Measurements from ENCODE around the gene SPRING1. TPM values are rescaled to one million over a fixed set of nuclear protein-coding genes. Genes with fewer than 3 reads are reported as not detected.

Gene SPRING1
- polyA plus RNA-seq, 2 of the 4 experiments (the other 2 are of a cell fraction), result 11.2 to 17.4 TPM

DNA sequence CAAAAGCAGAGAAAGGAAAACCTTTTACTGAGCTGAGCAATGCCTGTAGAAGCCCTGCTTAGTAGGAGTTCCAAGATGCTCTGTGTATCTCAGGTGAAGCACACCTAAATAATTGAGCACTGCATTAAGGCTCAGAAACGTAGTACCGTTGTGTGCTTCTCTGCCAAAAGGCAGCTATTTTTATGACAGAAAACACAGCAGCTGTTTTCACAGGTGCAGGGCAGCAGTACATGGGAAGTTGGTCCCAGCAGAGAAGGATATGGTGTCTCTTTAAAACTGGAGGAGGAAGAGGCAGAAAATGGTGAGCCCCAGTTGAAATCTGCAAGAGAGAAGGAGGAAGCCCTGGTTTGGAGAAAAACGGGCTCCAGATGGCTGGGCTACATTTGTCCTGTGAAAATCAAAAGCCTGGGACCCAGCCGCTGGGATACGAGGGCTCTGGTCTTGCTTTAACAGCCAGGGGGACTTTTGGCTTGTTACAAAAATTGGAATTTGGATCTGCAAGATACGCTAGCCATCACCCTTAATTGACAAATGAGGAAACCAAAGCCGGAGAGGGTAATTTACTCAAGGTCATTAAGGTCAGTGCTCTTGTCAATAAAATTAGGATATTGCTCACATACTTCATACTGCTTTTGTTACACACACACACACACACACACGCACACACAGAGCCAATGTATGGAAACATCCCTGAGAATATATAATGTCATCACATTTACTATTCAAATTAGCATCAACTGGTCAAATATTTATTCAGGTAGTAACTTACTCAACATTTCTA lies 27.3 kb downstream of the SPRING1 start:
- Histone ChIP-seq H3K27ac (no peak overlapping the region), H3K9me3 (no peaks in the 10 kb centered on the region), H3K4me1 (peaks cover 10% of the 10 kb centered on the region; the same call in 1 of the 3 replicates), H3K4me2 (no peak overlapping the region), H3K4me3 (no peak overlapping the region)
- ChIA-PET POLR2A (no interaction called here), CTCF (interaction anchor here (1.2 to 2.6 kb wide), 15 partner anchors 9 to 738 kb away, joined by 4 to 39 read pairs (median 9); partner anchors contain the start of gene HRK)
- DNase-seq (ENCODE audit: low read depth in 1 of 2, low spot score in 1 of 2) (no peak), ATAC-seq (no peak), FAIRE-seq (no peak)
- TF ChIP-seq HOXB13 (CRISPR knock-in tag; IDR thresholded peaks at IDR 0.05; ENCODE audit: low read depth), result no peak
- no peak for TF ChIP-seq HOXB5 (CRISPR knock-in tag; IDR thresholded peaks at IDR 0.05)
- no peak for TF ChIP-seq MAZ (IDR thresholded peaks at IDR 0.05; ENCODE audit: borderline replicate concordance, low read depth, low read length)
- TF ChIP-seq, protein P1, sequence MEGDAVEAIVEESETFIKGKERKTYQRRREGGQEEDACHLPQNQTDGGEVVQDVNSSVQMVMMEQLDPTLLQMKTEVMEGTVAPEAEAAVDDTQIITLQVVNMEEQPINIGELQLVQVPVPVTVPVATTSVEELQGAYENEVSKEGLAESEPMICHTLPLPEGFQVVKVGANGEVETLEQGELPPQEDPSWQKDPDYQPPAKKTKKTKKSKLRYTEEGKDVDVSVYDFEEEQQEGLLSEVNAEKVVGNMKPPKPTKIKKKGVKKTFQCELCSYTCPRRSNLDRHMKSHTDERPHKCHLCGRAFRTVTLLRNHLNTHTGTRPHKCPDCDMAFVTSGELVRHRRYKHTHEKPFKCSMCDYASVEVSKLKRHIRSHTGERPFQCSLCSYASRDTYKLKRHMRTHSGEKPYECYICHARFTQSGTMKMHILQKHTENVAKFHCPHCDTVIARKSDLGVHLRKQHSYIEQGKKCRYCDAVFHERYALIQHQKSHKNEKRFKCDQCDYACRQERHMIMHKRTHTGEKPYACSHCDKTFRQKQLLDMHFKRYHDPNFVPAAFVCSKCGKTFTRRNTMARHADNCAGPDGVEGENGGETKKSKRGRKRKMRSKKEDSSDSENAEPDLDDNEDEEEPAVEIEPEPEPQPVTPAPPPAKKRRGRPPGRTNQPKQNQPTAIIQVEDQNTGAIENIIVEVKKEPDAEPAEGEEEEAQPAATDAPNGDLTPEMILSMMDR (IDR thresholded peaks at IDR 0.05), result no peak
- 54% methylated on average over 8 of the region's 8 CpGs for WGBS (ENCODE audit: missing lambda C conversion rate)

DNA sequence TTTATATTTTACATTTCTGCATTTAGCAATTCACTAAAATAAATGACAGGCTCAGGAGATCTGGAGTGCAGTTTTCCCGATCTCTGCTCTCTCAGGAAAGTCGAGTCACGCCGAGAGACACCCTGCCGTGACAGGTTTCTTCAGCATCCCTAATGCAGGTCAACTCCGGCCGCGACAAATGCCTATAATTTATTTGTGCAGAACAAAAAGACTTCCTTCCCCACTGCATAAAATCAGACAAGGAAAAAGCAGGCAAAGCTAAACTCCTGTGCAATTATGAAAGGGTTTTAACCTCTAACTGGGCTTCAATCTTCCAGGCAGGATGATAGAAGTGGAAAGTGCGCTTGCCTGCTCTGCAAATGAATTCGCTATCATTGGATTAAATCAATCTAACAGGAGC lies 28.1 kb downstream of the SPRING1 start:
- WGBS (ENCODE audit: missing lambda C conversion rate), result 91% methylated on average over 10 of the region's 10 CpGs
- H3K27ac ChIP-seq, result no peak overlapping the region
- no peak overlapping the region for H3K4me3 ChIP-seq
- DNase-seq (ENCODE audit: low read depth in 1 of 2, low spot score in 1 of 2) (no peak), FAIRE-seq (no peak), ATAC-seq (no peak)
- POLR2A ChIA-PET, result no interaction called here
- CTCF ChIA-PET, result interaction anchor here (0.5 to 2.6 kb wide), 52 partner anchors 10 to 862 kb away, joined by 3 to 39 read pairs (median 4); partner anchors contain the start of genes HRK and MED13L
- peak overlapping the region; percentile 83; the same call in 2 of the 3 replicates for H3K4me2 ChIP-seq
- no peaks in the 10 kb centered on the region for H3K9me3 ChIP-seq
- TF ChIP-seq MAFK (IDR thresholded peaks at IDR 0.05; ENCODE audit: partially characterized antibody), result no peak
- no peak for TF ChIP-seq HDAC2 (IDR thresholded peaks at IDR 0.05)
- TF ChIP-seq ESRRA (IDR thresholded peaks at IDR 0.05; ENCODE audit: borderline replicate concordance, low read length), result no peak
- TF ChIP-seq TFCP2L1 (CRISPR knock-in tag; IDR thresholded peaks at IDR 0.05), result no peak
- TF ChIP-seq HEYL (CRISPR knock-in tag; IDR thresholded peaks at IDR 0.05), result no peak
- TF ChIP-seq EP300 (IDR thresholded peaks at IDR 0.05), result no peak
- TF ChIP-seq CHD2 (IDR thresholded peaks at IDR 0.05; ENCODE audit: low read length, partially characterized antibody), result no peak
- TF ChIP-seq KDM5A (IDR thresholded peaks at IDR 0.05), result no peak
- no peak for TF ChIP-seq CHD4 (IDR thresholded peaks at IDR 0.05; ENCODE audit: borderline replicate concordance)
- no peak for TF ChIP-seq PHF8 (IDR thresholded peaks at IDR 0.05; ENCODE audit: borderline replicate concordance, low read depth)
- TF ChIP-seq MAZ (IDR thresholded peaks at IDR 0.05; ENCODE audit: borderline replicate concordance, low read depth, low read length), result no peak
- no peak for TF ChIP-seq SREBF2 (IDR thresholded peaks at IDR 0.05)
- no peak for TF ChIP-seq GATA3 (IDR thresholded peaks at IDR 0.05; ENCODE audit: borderline replicate concordance)
- TF ChIP-seq, protein P2, sequence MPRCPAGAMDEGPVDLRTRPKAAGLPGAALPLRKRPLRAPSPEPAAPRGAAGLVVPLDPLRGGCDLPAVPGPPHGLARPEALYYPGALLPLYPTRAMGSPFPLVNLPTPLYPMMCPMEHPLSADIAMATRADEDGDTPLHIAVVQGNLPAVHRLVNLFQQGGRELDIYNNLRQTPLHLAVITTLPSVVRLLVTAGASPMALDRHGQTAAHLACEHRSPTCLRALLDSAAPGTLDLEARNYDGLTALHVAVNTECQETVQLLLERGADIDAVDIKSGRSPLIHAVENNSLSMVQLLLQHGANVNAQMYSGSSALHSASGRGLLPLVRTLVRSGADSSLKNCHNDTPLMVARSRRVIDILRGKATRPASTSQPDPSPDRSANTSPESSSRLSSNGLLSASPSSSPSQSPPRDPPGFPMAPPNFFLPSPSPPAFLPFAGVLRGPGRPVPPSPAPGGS (IDR thresholded peaks at IDR 0.05), result no peak
- TF ChIP-seq, protein P3, sequence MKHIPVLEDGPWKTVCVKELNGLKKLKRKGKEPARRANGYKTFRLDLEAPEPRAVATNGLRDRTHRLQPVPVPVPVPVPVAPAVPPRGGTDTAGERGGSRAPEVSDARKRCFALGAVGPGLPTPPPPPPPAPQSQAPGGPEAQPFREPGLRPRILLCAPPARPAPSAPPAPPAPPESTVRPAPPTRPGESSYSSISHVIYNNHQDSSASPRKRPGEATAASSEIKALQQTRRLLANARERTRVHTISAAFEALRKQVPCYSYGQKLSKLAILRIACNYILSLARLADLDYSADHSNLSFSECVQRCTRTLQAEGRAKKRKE (CRISPR knock-in tag; IDR thresholded peaks at IDR 0.05; ENCODE audit: low read depth), result no peak
- no peak for TF ChIP-seq NPAS2 (CRISPR knock-in tag; IDR thresholded peaks at IDR 0.05; ENCODE audit: borderline replicate concordance)
- TF ChIP-seq EHF (CRISPR knock-in tag; IDR thresholded peaks at IDR 0.05), result no peak
- TF ChIP-seq HOXB13 (CRISPR knock-in tag; IDR thresholded peaks at IDR 0.05; ENCODE audit: low read depth), result no peak
- no peak for TF ChIP-seq RAD21 (conservative IDR thresholded peaks at IDR 0.05 in 1 of 2, IDR thresholded peaks at IDR 0.05 in 1 of 2)
- peaks cover 10% of the 10 kb centered on the region; the same call in 1 of the 3 replicates for H3K4me1 ChIP-seq
